Activated CD4-positive, alpha-beta T cell treated with anti-CD3 and anti-CD28 coated beads, Interleukin-10, Interleukin-2, amounts not matched to agents 100 ng/mL and 50 ng/mL, durations not matched to agents 16 hours and 8 hours (primary cell): ENCODE results near the gene CYTL1.
"Not testable (repeated sequence)": the region's sequence is repeated elsewhere in the genome, so short reads cannot be mapped to it uniquely, and the experiment has no call there.

Source experiments
- DNase-seq: peaks from one replicate; pipeline ENCODE4 v3.0.0-alpha.2; 2020

The CYTL1 gene

GRCh38 chr4:5019274-5019673 is at the start of gene CYTL1:
Gene CYTL1 (minus strand): TSS chr4:5019458. CDS start chr4:5019445, 13 bp downstream.
- DNase-seq: no peak

- no peak for DNase-seq
These were observed 48.6 kb upstream of the CYTL1 start for GRCh38 chr4:5067908-5068307.

GRCh38 chr4:5066968-5067367 is 47.7 kb upstream of the CYTL1 start:
- DNase-seq: not testable (repeated sequence)

- DNase-seq: no peak
These were observed 46.8 kb upstream of the CYTL1 start for GRCh38 chr4:5066101-5066500.

- DNase-seq: no peak
These were observed 36.2 kb upstream of the CYTL1 start for GRCh38 chr4:5055411-5055810.

GRCh38 chr4:5054532-5054931 is 35.3 kb upstream of the CYTL1 start:
- DNase-seq: no peak

GRCh38 chr4:5052726-5053425 is 33.6 kb upstream of the CYTL1 start:
- no peak for DNase-seq

- no peak for DNase-seq
These were observed 33.0 kb upstream of the CYTL1 start for GRCh38 chr4:5052204-5052702.

- DNase-seq: peak; percentile 14
These were observed 32.3 kb upstream of the CYTL1 start, which contains the start of gene STK32B for GRCh38 chr4:5051278-5052203. Gene STK32B (plus strand): TSS chr4:5051480.

GRCh38 chr4:5050520-5051277 is 31.4 kb upstream of the CYTL1 start:
- peak; percentile 34 for DNase-seq

GRCh38 chr4:5048721-5049120 is 29.5 kb upstream of the CYTL1 start:
- no peak for DNase-seq

GRCh38 chr4:5045097-5045496 is 25.8 kb upstream of the CYTL1 start:
- no peak for DNase-seq

- no peak for DNase-seq
These were observed 25.1 kb upstream of the CYTL1 start for GRCh38 chr4:5044341-5044740.

- no peak for DNase-seq
These were observed 24.3 kb upstream of the CYTL1 start for GRCh38 chr4:5043579-5043978.

GRCh38 chr4:5041699-5042098 is 22.4 kb upstream of the CYTL1 start:
- no peak for DNase-seq

- no peak for DNase-seq
These were observed 21.8 kb upstream of the CYTL1 start for GRCh38 chr4:5040856-5041620.

- DNase-seq: no peak
These were observed 20.5 kb upstream of the CYTL1 start for GRCh38 chr4:5039800-5040199.

- no peak for DNase-seq
These were observed 18.6 kb upstream of the CYTL1 start for GRCh38 chr4:5037553-5038551.

- no peak for DNase-seq
These were observed 17.0 kb upstream of the CYTL1 start for GRCh38 chr4:5036239-5036638.

- DNase-seq: no peak
These were observed 14.9 kb upstream of the CYTL1 start for GRCh38 chr4:5034206-5034605.

- no peak for DNase-seq
These were observed 14.1 kb upstream of the CYTL1 start for GRCh38 chr4:5033281-5033841.
